ENCODE measurements around the gene IMP3. TPM values are rescaled to one million over a fixed set of nuclear protein-coding genes. Genes with fewer than 3 reads are reported as not detected.

IMP3 gene
- total and polyA plus RNA-seq, 9 of the 15 experiments (the other 6 are each of a cell fraction or from before 2014, with no cell fraction given), result 14.5 to 160 (median 74.4) TPM

DNA sequence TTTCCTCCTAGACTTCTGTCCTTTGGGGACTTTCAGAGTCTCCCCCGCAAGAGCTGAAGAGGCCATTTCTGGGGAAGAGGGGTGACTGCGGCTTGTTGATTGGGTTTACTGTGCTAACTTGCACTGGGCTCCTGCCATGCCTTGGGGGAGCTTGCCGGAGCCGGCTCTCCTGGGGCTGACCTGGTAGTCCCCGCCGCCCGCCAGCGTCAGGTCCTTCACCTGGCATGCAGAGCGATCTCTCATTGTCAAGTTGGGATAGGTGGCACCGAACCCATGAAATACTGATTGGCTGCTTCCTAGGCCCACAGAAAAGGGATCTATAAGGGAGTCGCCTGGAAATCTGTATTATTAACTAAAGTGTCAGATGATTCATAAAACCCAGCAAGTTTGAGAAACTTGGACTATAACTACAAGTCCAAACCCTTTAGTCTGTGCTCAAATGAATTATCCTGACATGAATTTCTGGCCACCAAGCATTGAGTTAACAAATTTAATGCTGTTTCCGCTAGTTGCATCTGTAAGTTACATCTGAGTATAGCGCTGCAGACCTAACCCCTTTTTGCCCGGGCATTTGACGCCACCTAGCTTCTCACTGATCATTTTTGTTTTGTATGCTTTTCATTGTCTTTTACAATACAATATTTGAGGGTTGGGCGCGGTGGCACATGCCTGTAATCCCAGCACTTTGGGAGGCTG lies 607 bp upstream of the IMP3 start (continued):
- TF ChIP-seq, protein P1, sequence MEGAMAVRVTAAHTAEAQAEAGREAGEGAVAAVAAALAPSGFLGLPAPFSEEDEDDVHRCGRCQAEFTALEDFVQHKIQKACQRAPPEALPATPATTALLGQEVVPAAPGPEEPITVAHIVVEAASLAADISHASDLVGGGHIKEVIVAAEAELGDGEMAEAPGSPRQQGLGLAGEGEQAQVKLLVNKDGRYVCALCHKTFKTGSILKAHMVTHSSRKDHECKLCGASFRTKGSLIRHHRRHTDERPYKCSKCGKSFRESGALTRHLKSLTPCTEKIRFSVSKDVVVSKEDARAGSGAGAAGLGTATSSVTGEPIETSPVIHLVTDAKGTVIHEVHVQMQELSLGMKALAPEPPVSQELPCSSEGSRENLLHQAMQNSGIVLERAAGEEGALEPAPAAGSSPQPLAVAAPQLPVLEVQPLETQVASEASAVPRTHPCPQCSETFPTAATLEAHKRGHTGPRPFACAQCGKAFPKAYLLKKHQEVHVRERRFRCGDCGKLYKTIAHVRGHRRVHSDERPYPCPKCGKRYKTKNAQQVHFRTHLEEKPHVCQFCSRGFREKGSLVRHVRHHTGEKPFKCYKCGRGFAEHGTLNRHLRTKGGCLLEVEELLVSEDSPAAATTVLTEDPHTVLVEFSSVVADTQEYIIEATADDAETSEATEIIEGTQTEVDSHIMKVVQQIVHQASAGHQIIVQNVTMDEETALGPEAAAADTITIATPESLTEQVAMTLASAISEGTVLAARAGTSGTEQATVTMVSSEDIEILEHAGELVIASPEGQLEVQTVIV (CRISPR knock-in tag; IDR thresholded peaks at IDR 0.05; ENCODE audit: borderline replicate concordance), result no peak
- TF ChIP-seq CREB5 (CRISPR knock-in tag; IDR thresholded peaks at IDR 0.05) (0 out of 2 replicates have a peak, but pooled peaks have one; percentile 46), PHF21A (IDR thresholded peaks at IDR 0.05; ENCODE audit: borderline replicate concordance, low read depth) (no peak), VEZF1 (CRISPR knock-in tag; IDR thresholded peaks at IDR 0.05) (peak; percentile 62; the same call in 1 of the 2 replicates), ZNF316 (IDR thresholded peaks at IDR 0.05) (peak; percentile 61; the same call in 1 of the 2 replicates), CBFA2T3 (IDR thresholded peaks at IDR 0.05) (peak; percentile 33), CREM (IDR thresholded peaks at IDR 0.05; ENCODE audit: low read depth) (peak; percentile 14; the same call in 1 of the 2 replicates), DIDO1 (tag; IDR thresholded peaks at IDR 0.05; ENCODE audit: low read depth) (no peak), POLR2B (IDR thresholded peaks at IDR 0.05; ENCODE audit: low read depth, partially characterized antibody) (no peak), ZNF436 (CRISPR knock-in tag; IDR thresholded peaks at IDR 0.05) (no peak), GTF2A2 (tag; IDR thresholded peaks at IDR 0.05) (no peak), RCOR1 (IDR thresholded peaks at IDR 0.05; ENCODE audit: borderline replicate concordance in 1 of 2, low read depth in 2 of 2, low read length in 2 of 2) (0 out of 4 replicates have a peak, but pooled peaks of 1 of the 2 experiments have one; percentile 24), PCBP1 (IDR thresholded peaks at IDR 0.05; ENCODE audit: low read depth, low read length, poor library complexity, severe bottlenecking) (no peak), CEBPB (tag; IDR thresholded peaks at IDR 0.05) (no peak), HINFP (tag; conservative IDR thresholded peaks at IDR 0.05; ENCODE audit: low read depth) (no peak)
- TF ChIP-seq, protein P2, sequence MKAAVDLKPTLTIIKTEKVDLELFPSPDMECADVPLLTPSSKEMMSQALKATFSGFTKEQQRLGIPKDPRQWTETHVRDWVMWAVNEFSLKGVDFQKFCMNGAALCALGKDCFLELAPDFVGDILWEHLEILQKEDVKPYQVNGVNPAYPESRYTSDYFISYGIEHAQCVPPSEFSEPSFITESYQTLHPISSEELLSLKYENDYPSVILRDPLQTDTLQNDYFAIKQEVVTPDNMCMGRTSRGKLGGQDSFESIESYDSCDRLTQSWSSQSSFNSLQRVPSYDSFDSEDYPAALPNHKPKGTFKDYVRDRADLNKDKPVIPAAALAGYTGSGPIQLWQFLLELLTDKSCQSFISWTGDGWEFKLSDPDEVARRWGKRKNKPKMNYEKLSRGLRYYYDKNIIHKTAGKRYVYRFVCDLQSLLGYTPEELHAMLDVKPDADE (conservative IDR thresholded peaks at IDR 0.05; ENCODE audit: control insufficient read depth, low read depth, low read length), result no peak
- TF ChIP-seq, protein P3, sequence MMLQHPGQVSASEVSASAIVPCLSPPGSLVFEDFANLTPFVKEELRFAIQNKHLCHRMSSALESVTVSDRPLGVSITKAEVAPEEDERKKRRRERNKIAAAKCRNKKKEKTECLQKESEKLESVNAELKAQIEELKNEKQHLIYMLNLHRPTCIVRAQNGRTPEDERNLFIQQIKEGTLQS (IDR thresholded peaks at IDR 0.05), result no peak
- TF ChIP-seq, protein P3 (CRISPR knock-in tag; conservative IDR thresholded peaks at IDR 0.05), result 0 out of 2 replicates have a peak, but pooled peaks have one; percentile 20
